Measurements from ENCODE around the gene GM2A. TPM values are rescaled to one million over a fixed set of nuclear protein-coding genes. Genes with fewer than 3 reads are reported as not detected.
A peak's percentile ranks its signal among the peaks of the same experiment; 100 is the strongest.

The GM2A gene
- total and polyA plus RNA-seq, 2 experiments from 2014 or later = 14.9 to 27.6 TPM

DNA sequence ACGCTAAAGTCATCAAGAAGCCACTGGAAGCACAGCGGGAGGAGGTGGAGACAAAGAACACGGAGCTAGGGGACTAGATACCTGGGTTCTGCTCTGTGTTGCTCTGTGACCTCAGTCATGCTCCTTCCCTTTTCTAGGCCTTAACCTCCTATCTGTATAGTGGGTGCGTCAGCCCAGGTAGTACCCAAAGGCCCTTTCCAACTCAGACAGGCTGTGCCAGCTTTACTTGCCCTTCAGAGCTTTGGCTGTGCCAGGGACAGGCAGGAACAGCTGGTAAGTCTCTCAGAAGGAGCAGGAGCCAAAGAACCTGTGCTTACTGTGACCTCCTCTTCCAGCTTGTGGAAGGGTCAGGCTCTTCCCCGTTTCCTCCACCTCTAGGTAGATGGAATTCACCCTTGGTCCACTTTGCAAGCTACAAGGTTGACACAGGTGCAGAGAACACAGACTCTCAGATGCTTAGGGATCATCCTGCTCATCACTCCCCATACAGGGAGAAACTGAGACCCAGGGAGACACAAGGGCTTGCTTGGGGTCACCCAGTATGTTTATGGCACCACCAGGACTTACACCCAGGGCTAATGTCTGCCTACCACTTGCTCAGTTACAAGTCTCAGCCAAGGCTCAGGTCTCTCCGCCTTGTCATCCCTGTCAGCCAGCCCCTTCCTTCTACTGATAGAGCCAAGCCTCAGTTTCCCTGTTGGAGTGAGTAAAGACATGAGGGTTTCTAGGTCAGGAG is 30.8 kb upstream of the GM2A start:
- H3K36me3 ChIP-seq (replicated peaks; ENCODE audit: insufficient read depth, low read depth) = no peaks in the 10 kb centered on the region
- peak overlapping the region; percentile 90 for H3K4me2 ChIP-seq
- no peak overlapping the region for H3K27ac ChIP-seq
- H4K20me1 ChIP-seq (ENCODE audit: insufficient read depth, poor library complexity, severe bottlenecking) = no peaks in the 10 kb centered on the region
- TF ChIP-seq EZH2phosphoT487 (IDR thresholded peaks at IDR 0.05; ENCODE audit: low read depth, severe bottlenecking, unreplicated experiment) = no peak
- TF ChIP-seq, protein P1, sequence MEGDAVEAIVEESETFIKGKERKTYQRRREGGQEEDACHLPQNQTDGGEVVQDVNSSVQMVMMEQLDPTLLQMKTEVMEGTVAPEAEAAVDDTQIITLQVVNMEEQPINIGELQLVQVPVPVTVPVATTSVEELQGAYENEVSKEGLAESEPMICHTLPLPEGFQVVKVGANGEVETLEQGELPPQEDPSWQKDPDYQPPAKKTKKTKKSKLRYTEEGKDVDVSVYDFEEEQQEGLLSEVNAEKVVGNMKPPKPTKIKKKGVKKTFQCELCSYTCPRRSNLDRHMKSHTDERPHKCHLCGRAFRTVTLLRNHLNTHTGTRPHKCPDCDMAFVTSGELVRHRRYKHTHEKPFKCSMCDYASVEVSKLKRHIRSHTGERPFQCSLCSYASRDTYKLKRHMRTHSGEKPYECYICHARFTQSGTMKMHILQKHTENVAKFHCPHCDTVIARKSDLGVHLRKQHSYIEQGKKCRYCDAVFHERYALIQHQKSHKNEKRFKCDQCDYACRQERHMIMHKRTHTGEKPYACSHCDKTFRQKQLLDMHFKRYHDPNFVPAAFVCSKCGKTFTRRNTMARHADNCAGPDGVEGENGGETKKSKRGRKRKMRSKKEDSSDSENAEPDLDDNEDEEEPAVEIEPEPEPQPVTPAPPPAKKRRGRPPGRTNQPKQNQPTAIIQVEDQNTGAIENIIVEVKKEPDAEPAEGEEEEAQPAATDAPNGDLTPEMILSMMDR (IDR thresholded peaks at IDR 0.05; ENCODE audit: poor library complexity) = no peak
- no peak for TF ChIP-seq EZH2 (IDR thresholded peaks at IDR 0.05; ENCODE audit: borderline replicate concordance)
- H3K9me2 ChIP-seq (replicated peaks; ENCODE audit: insufficient read depth) = no peaks in the 10 kb centered on the region
- H3K9me3 ChIP-seq (ENCODE audit: low read depth) = no peaks in the 10 kb centered on the region
- H3K79me2 ChIP-seq = peaks cover 17% of the 10 kb centered on the region
- no peaks in the 10 kb centered on the region for H3K27me3 ChIP-seq
- H2AFZ ChIP-seq = no peak overlapping the region
- H3K4me3 ChIP-seq = no peak overlapping the region
- no peak for DNase-seq (ENCODE audit: low spot score)
- peaks cover 5% of the 10 kb centered on the region for H3K4me1 ChIP-seq (ENCODE audit: insufficient read depth)
- 84% methylated on average over 6 of the region's 6 CpGs for WGBS (ENCODE audit: low lambda C conversion rate, missing lambda C conversion rate)

DNA sequence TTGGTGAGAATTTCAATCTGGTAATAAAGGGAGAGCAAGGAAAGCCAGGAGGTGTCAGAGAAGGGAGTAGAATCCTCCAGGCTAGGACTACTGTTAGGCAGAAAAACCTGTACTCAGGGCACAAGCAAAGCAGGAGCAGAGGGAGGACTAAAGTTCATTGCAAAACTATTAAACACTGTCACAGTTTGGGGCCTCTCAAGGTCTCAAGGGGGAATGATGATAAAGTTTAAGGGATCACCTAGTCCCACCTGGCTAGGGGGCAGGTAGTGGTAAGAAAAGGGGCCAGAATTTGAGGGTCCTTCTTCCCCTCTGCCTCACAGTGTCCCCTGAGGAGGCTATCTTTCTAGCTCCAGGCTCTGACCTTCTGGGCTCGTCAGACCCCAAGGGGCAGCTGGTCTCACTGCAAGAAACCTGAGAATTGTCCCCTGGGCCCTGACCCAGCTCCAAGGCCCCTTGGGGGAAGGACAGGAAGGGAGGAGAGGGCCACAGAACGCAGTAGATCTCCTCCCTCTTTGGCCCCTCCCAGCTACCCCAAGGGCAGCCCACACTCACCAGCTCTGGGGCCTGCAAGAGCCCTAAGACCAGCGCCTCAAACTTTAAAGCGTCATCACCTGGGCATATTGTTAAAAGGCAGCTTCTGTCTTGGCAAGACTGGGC is 30.1 kb upstream of the GM2A start:
- peak overlapping the region; percentile 92 for H2AFZ ChIP-seq
- H3K27me3 ChIP-seq = no peaks in the 10 kb centered on the region
- WGBS (ENCODE audit: low lambda C conversion rate, missing lambda C conversion rate) = 26% methylated on average over 4 of the region's 4 CpGs
- peak overlapping the region; percentile 90 for H3K4me2 ChIP-seq
- no peaks in the 10 kb centered on the region for H4K20me1 ChIP-seq (ENCODE audit: insufficient read depth, poor library complexity, severe bottlenecking)
- no peaks in the 10 kb centered on the region for H3K36me3 ChIP-seq (replicated peaks; ENCODE audit: insufficient read depth, low read depth)
- peaks cover 17% of the 10 kb centered on the region for H3K79me2 ChIP-seq
- peaks cover 5% of the 10 kb centered on the region for H3K4me1 ChIP-seq (ENCODE audit: insufficient read depth)
- H3K4me3 ChIP-seq = peak overlapping the region; percentile 87
- no peaks in the 10 kb centered on the region for H3K9me2 ChIP-seq (replicated peaks; ENCODE audit: insufficient read depth)
- no peaks in the 10 kb centered on the region for H3K9me3 ChIP-seq (ENCODE audit: low read depth)
- peak overlapping the region; percentile 80 for H3K27ac ChIP-seq
- TF ChIP-seq, protein P1 (IDR thresholded peaks at IDR 0.05; ENCODE audit: poor library complexity) = no peak
- no peak for TF ChIP-seq EZH2phosphoT487 (IDR thresholded peaks at IDR 0.05; ENCODE audit: low read depth, severe bottlenecking, unreplicated experiment)
- no peak for TF ChIP-seq EZH2 (IDR thresholded peaks at IDR 0.05; ENCODE audit: borderline replicate concordance)
- DNase-seq (ENCODE audit: low spot score) = peak; percentile 27

DNA sequence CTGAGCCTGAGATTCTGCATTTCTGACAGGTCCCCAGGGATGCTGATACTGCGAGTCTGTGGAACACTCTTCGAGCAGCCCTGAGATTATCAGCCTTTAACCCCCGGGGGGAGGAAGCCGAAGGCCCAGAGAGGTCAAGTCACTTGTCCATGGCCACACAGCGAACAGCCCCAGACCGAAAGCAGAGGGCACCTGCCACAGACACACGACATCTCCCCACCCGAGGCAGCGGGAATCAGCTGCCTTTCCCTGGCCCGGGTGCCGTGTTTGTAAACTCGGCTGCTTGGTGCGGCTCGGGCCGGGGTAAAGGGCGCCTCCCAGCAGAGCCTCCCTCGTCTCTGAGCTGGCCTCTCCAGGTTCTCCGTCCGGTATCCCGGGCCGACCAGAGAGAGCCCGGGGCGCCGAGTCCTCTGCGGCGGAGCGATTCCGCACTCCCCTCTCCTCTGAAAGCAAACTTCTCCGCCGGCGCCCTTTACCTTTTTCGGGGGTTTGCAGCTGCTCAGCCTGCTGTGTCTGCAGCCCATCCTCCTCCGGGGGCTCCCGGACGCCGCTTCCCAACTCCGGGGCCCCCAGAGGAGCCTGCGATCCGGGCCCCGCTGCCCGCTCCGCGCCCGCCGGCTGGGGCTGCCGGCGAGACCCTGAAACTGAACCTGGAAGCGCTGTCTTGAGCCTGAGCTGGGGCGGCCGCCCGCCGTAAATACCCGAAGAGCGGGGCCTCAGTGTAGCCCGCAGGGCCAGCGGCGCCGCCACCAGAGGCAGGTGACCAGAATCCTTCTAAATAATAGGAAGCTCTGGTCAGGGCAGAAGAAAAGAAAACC is 29.3 kb upstream of the GM2A start, which contains the start of gene CCDC69:
TSS of gene CCDC69 (minus strand) at position 646 of the 818 bp plus-strand sequence. CDS start at position 524, 122 bp downstream.
- Histone ChIP-seq H3K4me1 (ENCODE audit: insufficient read depth) (peaks cover 5% of the 10 kb centered on the region), H2AFZ (peak within 1 kb of the TSS; percentile 92), H3K27ac (peak within 1 kb of the TSS; percentile 80), H3K9me3 (ENCODE audit: low read depth) (no peaks in the 10 kb centered on the region), H3K4me3 (peak within 1 kb of the TSS; percentile 87), H3K36me3 (replicated peaks; ENCODE audit: insufficient read depth, low read depth) (no peaks in the 10 kb centered on the region), H3K27me3 (no peaks in the 10 kb centered on the region), H4K20me1 (ENCODE audit: insufficient read depth, poor library complexity, severe bottlenecking) (no peaks in the 10 kb centered on the region), H3K79me2 (peaks cover 17% of the 10 kb centered on the region), H3K9me2 (replicated peaks; ENCODE audit: insufficient read depth) (no peaks in the 10 kb centered on the region), H3K4me2 (peak within 1 kb of the TSS; percentile 90)
- peak; percentile 86 for DNase-seq (ENCODE audit: low spot score)
- WGBS (ENCODE audit: low lambda C conversion rate, missing lambda C conversion rate) = 3% methylated on average over 58 of the region's 58 CpGs
- TF ChIP-seq, protein P1 (IDR thresholded peaks at IDR 0.05; ENCODE audit: poor library complexity) = peak; percentile 19
- TF ChIP-seq EZH2phosphoT487 (IDR thresholded peaks at IDR 0.05; ENCODE audit: low read depth, severe bottlenecking, unreplicated experiment) = no peak
